Heart left ventricle (tissue), 16 donors: ENCODE results near the gene LCE5A. TPM values are rescaled to one million over a fixed set of nuclear protein-coding genes. Genes with fewer than 3 reads are reported as not detected.
"Not testable (repeated sequence)": the region's sequence is repeated elsewhere in the genome, so short reads cannot be mapped to it uniquely, and the experiment has no call there.

Source experiments
- ATAC-seq, 4 donors: fragments of 200-7000 bp; cut with Tn5 transposase; one replicate each; pipeline ENCODE4 v1.9.1; 2020 to 2022; ENCODE audit warnings: moderate library complexity in 4 of 4, mild to moderate bottlenecking in 3 of 4, moderate number of reproducible peaks in 1 of 4
- DNase-seq, 5 donors: peaks; one replicate each; pipeline ENCODE4 v3.0.0-alpha.2; 2020
- H3K27ac ChIP-seq, 12 donors: fragments of 200-600 bp; sonication (generic) in 4 of 12; one replicate each; pipeline versions ENCODE4 v1.5.0 to v1.8.0; 2016 to 2022; ENCODE audit warnings: mild to moderate bottlenecking in 2 of 12
- H3K27me3 ChIP-seq, 9 donors: fragments of 200-600 bp; sonication (generic) in 2 of 9; one replicate each; pipeline versions ENCODE4 v1.5.1 to v1.8.0; 2016 to 2022; ENCODE audit warnings: mild to moderate bottlenecking in 3 of 9
- H3K36me3 ChIP-seq, 9 donors: fragments of 200-600 bp; sonication (generic) in 2 of 9; one replicate each; pipeline versions ENCODE4 v1.5.0 to v1.8.0; 2018 to 2022; ENCODE audit warnings: mild to moderate bottlenecking in 2 of 9
- H3K4me1 ChIP-seq, 12 donors: fragments of 200-600 bp; sonication (generic) in 4 of 12; one replicate each; pipeline versions ENCODE4 v1.5.0 to v1.8.0; 2016 to 2022; ENCODE audit warnings: mild to moderate bottlenecking in 3 of 12
- H3K4me3 ChIP-seq, 12 donors: fragments of 200-600 bp; sonication (generic) in 4 of 12; one replicate each; pipeline versions ENCODE4 v1.5.0 to v1.8.0; 2017 to 2022; ENCODE audit warnings: mild to moderate bottlenecking in 9 of 12, moderate library complexity in 4 of 12
- H3K9me3 ChIP-seq, 12 donors: fragments of 200-600 bp; sonication (generic) in 4 of 12; one replicate each; pipeline versions ENCODE4 v1.5.0 to v1.8.0; 2016 to 2022; ENCODE audit warnings: mild to moderate bottlenecking in 1 of 12
- CTCF ChIP-seq, 12 donors: fragments of 200-600 bp; sonication (generic) in 4 of 12; IDR thresholded peaks; one replicate each; pipeline versions ENCODE4 v1.5.0 to v1.8.0; 2018 to 2022; ENCODE audit warnings: antibody characterized with exemption in 12 of 12, mild to moderate bottlenecking in 5 of 12
- POLR2A ChIP-seq, 2 donors: fragments of 450-650 bp; IDR thresholded peaks; one replicate each; pipeline ENCODE4 v1.6.1; 2017; ENCODE audit warnings: antibody characterized with exemption in 2 of 2, mild to moderate bottlenecking in 2 of 2, moderate library complexity in 2 of 2
- WGBS, 4 donors: extraction: QIAGEN DNeasy Blood & Tissue Kit in 2 of 4; methylation state at CpG; one replicate each; pipeline versions ENCODE4 v1.1.5 to v1.1.7; 2013 to 2018; 5-methylcytosine and 5-hydroxymethylcytosine counted together
- intact Hi-C, 10 donors: fragments of 100-400 bp; cut with DNase I; formaldehyde crosslinking; loops; one replicate each; pipeline versions ENCODE4 v1.11.1 to v1.14.2; 2022
- polyA plus RNA-seq, 2 donors: library from polyadenylated mRNA; stranded (reverse); fragments of 200-250 nt; gene quantifications; one replicate each; pipeline ENCODE4 v1.2.3, GENCODE V29; 2013
- total RNA-seq, 9 donors: library from RNA; depleted of rRNA in 2 of 9; stranded (reverse); fragments of >200 nt in 2 of 9; fragmentation: NEBNext Ultra II Directional in 3 of 9; extraction: Animal tissue kit (Norgen Biotek cat#: 25700) in 3 of 9; gene quantifications; one replicate each; pipeline versions ENCODE4 v1.1.0 to v1.2.4, GENCODE V29; 2016 to 2023
- donor health status: ischemic (EF 13 %, LVEDD 7.1; RV severe dilation, severe dysfunction).
- donor health status: healthy with polysubstance abuse.
- donor health status: DM: no; HTN: yes; CAD: no.
- donor health status: DM: no; HTN: no; CAD: no.
- donor health status: ischemic (EF 25% LVEDD 6.9; RV normal size, moderate dysfunction).
- donor health status: ischemic (EF 25% LVEDD 5.7; RV mildly dilated, moderate dysfunction).
- donor health status: healthy.
- donor health status: DM: yes; HTN: yes; CAD: no.
- donor health status: ischemic (EF 35%, LVEDD 5.7; RV mildly dilated, moderate dysfunction).
- donor health status: nonischemic (EF 11% LVEDD 7.7; RV severe dilation, severe dysfunction).
- donor health status: DM: yes; HTN: yes; CAD: no.
- donor health status: PGD.
- donor health status: ischemic (EF 29% LVEDD 5.4; RV normal size, mild dysfunction).
- donor health status: nonischemic (EF 23%, LVEDD 6.1; RV moderate dilation, normal function).

The LCE5A gene
- total and polyA plus RNA-seq, 11 donors = not detected

- no peaks in the 10 kb centered on the region for H3K36me3 ChIP-seq
- no peaks in the 10 kb centered on the region for H3K4me1 ChIP-seq
- TF ChIP-seq POLR2A (IDR thresholded peaks at IDR 0.05) (no peak), CTCF (IDR thresholded peaks at IDR 0.05) (no peak)
- no peak overlapping the region for H3K4me3 ChIP-seq
- peaks cover 0 to 26% (median 2%) of the 10 kb centered on the region in 9 donors for H3K27me3 ChIP-seq
- no peak overlapping the region for H3K27ac ChIP-seq
- no peak for ATAC-seq
- H3K9me3 ChIP-seq = no peaks in the 10 kb centered on the region
- no peak for DNase-seq
- 16 to 39% (median 27%) methylated on average over 4 of the region's 4 CpGs for WGBS, 4 donors
- intact Hi-C loops = no loop called here
These were observed 26.9 kb downstream of the LCE5A start for GRCh38 chr1:152537496-152537895.

DNA sequence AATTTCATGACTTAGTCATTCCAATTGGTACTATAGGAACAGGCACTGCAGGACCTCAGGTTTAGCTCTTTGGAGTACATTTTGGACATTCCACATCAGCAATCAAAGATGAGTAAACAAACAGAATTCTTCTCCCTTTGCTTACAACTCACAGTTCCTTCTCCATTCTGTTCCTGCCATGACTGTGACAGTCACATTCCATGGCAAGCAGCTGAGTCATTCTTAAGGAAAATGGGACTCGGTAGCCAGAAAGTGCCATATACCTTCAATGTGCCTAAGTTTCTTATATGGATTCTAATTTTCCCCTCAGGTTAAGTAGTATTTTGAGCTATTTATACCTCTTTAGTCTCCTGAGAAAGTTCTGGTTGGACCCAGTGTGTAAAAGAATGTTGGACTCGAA, 29.3 kb downstream of the LCE5A start:
- DNase-seq (no peak), ATAC-seq (no peak)
- H3K9me3 ChIP-seq = no peaks in the 10 kb centered on the region
- intact Hi-C loops = no loop called here
- peaks cover 0 to 15% (median 0%) of the 10 kb centered on the region in 9 donors for H3K27me3 ChIP-seq
- H3K36me3 ChIP-seq = no peaks in the 10 kb centered on the region
- H3K27ac ChIP-seq = no peak overlapping the region
- no peak overlapping the region for H3K4me3 ChIP-seq
- TF ChIP-seq POLR2A (IDR thresholded peaks at IDR 0.05) (no peak), CTCF (IDR thresholded peaks at IDR 0.05) (no peak)
- WGBS, 4 donors = 56 to 67% (median 65%) methylated on average over 2 of the region's 2 CpGs
- no peaks in the 10 kb centered on the region for H3K4me1 ChIP-seq

DNA sequence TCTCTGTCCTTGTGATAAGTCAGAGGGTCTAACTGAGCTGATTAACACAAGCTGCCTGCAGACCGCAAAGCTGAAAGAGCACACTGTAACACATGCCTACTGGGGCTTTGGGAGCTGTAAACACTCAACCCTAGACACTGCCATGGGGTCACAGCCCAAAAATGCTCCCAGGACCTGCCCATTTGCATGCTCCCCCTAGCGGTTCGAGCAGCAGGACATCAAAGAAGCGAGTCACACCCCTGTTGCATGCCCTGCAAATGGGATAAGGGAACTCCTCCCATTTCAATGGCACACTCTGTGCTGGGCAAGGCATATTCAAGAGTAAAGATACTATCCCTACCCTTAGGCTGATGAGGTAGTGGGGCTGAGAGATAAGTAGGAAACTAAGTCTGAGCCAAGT, 33.2 kb downstream of the LCE5A start:
- Histone ChIP-seq H3K9me3 (peaks cover 0 to 12% (median 0%) of the 10 kb centered on the region in 12 donors), H3K27me3 (peaks cover 0 to 11% (median 0%) of the 10 kb centered on the region in 9 donors), H3K4me1 (no peaks in the 10 kb centered on the region), H3K27ac (no peak overlapping the region), H3K36me3 (no peaks in the 10 kb centered on the region), H3K4me3 (no peak overlapping the region)
- 29 to 61% (median 34%) methylated on average over 4 of the region's 4 CpGs; no CpG with 5 or more reads in 1 of the 4 donors for WGBS, 4 donors
- no peak for DNase-seq
- no peak for ATAC-seq
- TF ChIP-seq POLR2A (IDR thresholded peaks at IDR 0.05) (no peak), CTCF (IDR thresholded peaks at IDR 0.05) (no peak)
- intact Hi-C loops = no loop called here

- ATAC-seq = no peak
- TF ChIP-seq CTCF (IDR thresholded peaks at IDR 0.05) = no peak
- no peak for TF ChIP-seq POLR2A (IDR thresholded peaks at IDR 0.05)
- DNase-seq = no peak
- Histone ChIP-seq H3K27me3 (peaks cover 0 to 2% (median 0%) of the 10 kb centered on the region in 9 donors), H3K4me1 (no peaks in the 10 kb centered on the region), H3K9me3 (peaks cover 0 to 12% (median 0%) of the 10 kb centered on the region in 12 donors), H3K4me3 (no peak overlapping the region), H3K27ac (no peak overlapping the region), H3K36me3 (no peaks in the 10 kb centered on the region)
- intact Hi-C loops = no loop called here
- 46 to 80% (median 50%) methylated on average over 1 of the region's 1 CpG; no CpG with 5 or more reads in 1 of the 4 donors for WGBS, 4 donors
These were observed 36.1 kb downstream of the LCE5A start for GRCh38 chr1:152546704-152547103.

GRCh38 chr1:152548358-152548757, 37.8 kb downstream of the LCE5A start:
- ATAC-seq, H3K4me3 ChIP-seq, H3K4me1 ChIP-seq, H3K27ac ChIP-seq, H3K36me3 ChIP-seq, intact Hi-C loops, DNase-seq, H3K27me3 ChIP-seq: not testable (repeated sequence)
- peaks cover 0 to 14% (median 0%) of the 10 kb centered on the region in 12 donors for H3K9me3 ChIP-seq
- WGBS, 4 donors = 60 to 67% methylated on average over 1 of the region's 1 CpG; no CpG with 5 or more reads in 2 of the 4 donors
